Hypothalamus (tissue), 51 donors: ENCODE data around the gene CA5A.
"Not testable (repeated sequence)": the region's sequence is repeated elsewhere in the genome, so short reads cannot be mapped to it uniquely, and the experiment has no call there.

Experiments used
- DNase-seq, 51 donors: peaks; one replicate each; lab custom pipeline; 2025; lab: John Stamatoyannopoulos, UW

CA5A gene

DNA sequence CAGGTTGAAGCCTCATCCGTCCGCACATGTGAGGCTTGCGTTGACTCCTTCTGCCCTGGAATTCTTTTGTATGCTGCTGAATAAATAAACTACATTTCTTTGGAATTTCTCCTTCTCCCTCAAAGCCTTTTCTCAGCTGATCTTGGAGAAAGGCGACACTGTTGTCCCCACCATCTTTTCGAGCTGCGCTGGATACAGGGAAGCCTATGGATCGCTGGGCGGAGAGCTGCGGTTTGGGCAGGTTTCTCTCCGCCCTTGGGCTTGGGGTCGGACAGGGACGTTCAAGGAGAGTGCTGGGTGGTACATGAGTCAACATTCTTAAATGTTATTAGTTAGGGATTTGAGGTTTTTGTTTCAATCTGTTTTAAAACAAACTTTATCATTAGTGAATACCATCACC, 35.8 kb downstream of the CA5A start:
- DNase-seq = not testable (repeated sequence)

DNA sequence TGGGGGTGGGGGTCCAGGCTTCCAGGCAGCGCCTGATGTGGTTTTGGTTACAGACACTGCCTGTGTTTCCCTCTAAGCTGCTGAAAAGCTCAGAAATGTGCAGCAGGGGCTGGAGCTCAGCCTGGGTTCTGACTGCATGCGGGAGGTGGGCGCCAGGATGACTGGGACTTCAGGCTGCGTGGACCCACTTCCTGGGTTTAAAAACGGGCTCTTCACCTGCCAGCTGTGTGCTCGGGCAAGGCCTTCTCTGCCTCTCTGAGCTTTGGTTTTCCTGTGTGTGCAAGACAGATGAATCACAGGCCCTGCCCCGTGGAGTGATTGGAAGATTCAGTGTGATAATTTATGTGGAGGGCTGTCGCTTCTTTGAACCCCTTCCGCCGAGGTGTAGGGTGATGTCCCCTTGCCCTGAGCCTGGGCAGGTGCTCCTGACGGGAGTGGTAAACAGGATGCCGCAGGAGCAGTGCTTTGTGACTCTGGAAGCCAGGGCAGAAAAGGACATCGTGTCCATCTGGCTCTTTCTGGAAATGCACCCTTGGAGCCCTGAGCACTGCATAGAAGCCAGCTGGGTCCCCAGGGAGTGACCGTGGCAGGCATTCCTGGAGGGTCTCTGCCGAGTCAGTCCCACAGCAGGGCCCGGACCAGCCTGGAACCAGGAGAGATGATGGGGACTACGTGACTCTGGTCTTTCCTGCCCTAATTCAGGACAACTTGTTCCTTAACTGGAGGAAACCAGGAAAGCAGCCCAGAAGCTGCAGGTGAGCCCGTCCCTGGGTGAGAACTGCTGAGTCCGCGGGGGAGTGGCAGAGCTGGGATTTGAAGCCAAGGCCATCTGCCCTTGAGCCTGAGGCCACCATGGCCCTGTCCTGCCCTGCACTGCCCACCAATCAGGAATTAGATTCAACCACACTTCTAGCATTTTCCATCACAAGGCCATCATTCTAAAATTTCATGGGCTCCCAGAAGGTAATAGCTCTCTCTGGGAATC, 38.5 kb downstream of the CA5A start:
- DNase-seq = no peak

DNA sequence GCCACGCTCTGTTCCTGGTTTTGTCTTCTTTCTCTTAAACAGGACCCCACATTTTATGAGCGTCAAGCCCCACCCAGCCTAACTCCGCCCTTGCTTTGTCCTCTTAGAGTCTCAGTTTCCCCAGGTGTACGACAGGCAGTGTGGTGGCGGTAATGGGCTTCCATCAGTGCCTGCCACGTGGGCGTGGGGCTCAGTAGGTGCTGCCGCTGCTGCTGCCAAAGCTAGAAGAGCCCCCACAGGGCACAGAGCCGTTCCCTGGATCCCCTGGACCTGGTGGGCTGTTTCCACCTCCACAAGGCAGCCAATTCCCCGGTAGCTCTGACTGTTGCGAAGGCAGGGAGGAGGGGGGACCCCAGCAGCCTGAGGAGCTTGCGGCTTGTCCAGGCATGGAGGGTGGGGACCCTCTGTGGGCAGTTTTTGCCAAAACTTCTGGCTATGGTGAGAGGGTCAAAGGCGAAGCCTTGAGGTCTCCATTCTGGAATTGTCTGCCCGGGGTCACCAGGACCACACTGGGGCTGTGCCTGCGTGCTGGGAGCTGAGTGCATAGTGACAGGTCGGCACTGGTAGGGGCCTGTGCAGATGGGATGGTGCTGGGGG, 39.3 kb downstream of the CA5A start:
- DNase-seq = not testable (repeated sequence)

DNA sequence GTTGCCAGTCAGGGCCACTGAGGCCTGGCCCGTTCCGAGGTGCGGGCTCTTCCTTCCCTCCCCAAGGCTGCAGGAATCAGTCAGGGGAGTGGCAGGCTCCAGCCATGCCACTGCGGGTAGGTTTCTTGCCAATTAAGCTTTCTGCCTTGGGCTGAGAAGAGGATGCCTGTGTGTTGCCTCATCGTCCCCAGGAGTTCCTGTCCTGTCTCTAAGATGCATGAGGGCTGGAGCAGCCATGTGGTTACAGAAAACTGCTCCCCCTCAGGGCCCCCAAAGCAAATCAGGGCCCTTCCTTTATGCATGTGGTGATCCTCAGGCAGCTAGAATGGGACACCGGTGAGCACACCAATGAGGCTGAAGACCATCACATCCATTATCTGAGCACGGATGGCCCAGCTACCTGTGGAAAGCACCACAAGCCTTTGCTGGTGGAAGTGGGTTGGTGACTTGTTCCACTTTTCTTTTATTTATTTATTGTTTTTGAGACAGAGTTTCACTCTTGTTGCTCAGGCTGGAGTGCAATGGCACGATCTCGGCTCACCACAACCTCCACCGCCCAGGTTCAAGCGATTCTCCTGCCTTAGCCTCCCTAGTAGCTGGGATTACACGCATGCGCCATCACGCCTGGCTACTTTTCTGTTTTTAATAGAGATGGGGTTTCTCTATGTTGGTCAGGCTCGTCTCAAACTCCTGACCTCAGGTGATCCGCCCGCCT, 40.0 kb downstream of the CA5A start:
- peak in 4 of 51 donors; percentile 5 to 62 (median 30) for DNase-seq

DNA sequence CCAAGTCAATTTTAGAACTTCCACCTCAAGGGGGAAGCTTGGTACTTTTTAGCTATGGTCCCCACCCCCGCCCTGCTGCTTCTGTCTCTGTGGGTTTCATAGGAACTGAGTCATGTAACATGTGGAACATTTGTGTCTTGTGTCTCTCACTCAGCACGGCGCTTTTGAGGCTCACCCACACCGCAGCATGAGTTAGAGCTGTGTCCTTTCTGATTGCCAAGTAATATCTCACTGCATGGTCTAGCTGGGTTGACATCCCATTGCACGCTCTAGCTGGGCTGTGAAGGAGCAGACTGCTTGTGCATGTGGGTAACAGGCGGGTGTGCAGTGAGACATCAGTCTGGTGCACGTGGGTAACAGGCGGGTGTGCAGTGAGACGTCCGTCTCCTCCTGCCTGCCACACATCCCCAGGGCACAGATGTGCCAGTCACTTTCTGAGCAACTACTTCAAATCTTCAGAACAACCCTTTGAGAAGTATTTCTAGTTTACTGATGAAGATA, 40.6 kb downstream of the CA5A start:
- peak in 17 of 51 donors; percentile 9 to 78 (median 25) for DNase-seq

DNA sequence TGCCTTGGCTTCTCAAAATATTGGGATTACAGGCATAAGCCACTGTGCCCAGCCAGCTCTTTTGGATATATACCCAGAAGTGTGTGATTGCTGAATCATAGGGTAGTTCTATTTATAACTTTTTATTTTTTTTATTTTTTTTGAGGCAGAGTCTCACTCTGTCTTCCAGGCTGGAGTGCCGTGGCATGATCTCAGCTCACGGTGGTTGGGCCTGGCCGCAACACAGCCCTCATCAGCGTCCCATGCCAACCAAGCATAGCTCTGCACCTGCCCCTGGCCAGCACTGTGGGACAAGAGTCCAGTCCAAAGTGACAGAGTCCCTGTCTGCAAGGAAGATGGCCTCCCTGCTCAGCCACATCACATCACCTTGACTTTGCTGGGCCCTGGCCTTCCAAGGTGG, 42.3 kb downstream of the CA5A start:
- not testable (repeated sequence) for DNase-seq

DNA sequence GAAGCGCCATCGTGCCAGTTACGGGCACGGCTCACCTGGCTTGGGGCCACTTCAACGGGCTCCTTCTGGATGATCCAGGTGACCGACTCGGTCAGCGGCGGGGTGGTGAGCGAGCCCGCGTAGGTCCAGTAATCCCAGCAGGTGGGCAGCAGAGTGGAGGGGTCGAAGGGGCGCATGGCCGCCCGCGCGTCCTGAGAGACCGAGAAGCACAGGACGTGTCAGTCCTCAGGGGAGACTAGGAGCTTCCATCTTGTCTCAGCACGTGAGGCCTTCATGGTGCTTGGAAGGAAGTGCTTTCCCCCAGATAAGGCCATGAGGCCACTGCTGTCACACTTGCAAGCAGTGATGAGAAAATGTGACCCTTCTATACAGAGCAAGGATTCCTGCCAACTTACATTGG, 44.6 kb downstream of the CA5A start:
- DNase-seq = no peak

DNA sequence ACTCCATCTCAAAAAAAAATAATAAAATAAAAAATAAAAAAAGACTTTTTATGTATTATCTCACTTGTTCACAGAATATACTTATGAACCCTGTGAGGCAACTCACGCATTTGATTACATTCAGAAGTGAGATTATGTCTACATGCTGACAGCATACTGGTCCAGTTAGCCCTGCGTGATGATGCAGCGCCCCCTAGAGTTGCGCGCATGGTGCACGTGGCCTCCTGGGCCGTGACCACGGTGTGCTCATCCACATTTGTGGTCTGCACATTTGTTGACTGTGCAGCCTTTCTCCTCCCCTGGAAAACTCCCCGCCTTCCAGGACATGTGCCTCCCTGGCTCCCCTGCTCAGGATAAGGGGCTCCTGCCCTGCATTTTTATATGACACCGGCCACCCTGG, 46.6 kb downstream of the CA5A start:
- not testable (repeated sequence) for DNase-seq

DNA sequence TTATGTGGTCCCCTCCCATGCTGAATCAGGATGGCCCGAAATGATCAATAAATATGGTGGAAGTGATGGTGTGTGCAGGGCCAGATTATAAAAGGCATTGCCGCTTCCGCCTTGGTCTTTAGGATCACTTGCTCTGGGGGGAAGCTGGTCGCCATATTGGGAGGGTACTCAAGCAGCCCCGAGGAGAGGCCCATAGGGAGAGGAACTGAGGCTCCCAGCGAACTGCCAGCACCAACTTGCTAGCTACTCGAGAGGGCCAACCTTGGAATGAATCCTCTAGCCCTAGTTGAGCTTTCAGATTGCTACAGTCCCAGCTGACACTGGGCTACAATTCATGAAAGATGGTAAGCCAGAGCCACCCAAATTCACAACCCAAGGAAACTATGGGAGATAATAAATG, 48.0 kb downstream of the CA5A start:
- DNase-seq = not testable (repeated sequence)

DNA sequence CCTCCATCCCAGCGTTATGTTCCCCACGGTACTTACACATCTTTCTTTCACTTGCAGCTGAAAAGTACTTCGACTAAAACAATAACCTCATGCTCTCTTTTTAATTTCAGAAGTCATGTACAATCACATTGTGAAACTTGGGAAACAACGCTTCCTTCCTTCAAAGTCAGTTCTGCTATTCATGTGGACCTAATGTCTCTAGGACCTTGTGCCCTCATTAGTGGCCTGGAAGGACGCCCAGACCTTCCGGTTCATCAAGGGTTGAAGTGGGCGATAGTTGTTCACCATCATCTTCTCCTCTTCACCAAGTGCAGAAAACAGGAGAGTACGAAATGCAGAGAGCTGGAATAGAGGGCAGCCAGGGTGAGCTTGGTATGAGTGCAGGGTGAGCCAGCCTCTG, 48.4 kb downstream of the CA5A start:
- DNase-seq = not testable (repeated sequence)

DNA sequence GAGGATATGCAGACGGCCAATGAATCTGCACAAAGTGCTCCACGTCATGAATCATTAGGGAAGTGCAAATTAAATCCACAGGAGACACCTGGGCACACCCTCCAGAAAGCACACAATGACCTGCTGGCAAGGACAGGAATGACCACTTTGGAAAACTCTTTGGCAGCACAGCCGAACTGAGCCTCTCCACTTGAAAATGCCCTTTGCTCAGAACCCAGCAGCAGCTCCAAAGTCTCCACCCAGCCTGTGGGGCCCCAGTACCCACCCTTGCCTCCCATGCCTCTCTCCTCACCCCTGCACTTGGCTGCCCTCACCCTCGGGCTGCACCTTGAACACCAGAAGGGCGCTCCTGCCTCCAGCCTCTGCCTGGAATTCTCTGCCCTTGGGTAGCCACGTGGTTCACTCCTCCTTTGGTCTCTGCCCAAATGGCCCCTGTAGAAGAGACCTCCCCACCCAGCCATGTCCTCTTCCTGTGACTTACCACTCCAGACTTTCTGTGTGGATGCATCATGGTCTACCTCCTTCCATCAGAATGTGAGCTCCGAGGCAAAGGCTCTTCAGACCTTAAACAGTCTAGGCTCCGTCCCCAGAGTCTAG, 50.9 kb downstream of the CA5A start:
- DNase-seq = not testable (repeated sequence)

DNA sequence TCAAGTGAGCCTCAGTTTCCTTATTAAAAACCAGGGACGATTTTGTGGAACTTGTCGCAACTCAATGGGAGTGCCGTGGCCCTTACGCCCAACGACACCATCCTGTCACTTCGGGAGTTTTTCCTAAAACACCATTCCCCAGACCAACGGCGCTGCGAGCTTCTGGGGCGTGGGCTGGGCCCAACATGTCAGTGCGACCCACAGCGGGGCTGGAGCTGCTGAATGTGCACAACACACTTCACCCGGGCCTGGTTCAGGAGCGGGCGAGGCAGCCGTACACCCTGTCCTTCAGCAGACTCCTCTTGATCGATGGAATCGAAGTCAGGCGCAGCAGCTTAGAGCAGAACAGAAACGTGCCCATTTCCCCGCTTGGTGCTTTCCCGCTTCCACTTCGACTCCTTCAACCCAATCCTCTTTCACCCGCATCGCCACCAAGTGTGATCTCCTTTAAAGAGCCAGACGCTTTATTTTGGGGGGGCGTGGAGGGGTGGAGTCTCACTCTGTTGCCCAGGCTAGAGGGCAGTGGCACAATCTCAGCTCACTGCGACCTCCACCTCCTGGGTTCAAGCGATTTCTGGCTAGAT, 53.8 kb downstream of the CA5A start:
- DNase-seq = no peak

DNA sequence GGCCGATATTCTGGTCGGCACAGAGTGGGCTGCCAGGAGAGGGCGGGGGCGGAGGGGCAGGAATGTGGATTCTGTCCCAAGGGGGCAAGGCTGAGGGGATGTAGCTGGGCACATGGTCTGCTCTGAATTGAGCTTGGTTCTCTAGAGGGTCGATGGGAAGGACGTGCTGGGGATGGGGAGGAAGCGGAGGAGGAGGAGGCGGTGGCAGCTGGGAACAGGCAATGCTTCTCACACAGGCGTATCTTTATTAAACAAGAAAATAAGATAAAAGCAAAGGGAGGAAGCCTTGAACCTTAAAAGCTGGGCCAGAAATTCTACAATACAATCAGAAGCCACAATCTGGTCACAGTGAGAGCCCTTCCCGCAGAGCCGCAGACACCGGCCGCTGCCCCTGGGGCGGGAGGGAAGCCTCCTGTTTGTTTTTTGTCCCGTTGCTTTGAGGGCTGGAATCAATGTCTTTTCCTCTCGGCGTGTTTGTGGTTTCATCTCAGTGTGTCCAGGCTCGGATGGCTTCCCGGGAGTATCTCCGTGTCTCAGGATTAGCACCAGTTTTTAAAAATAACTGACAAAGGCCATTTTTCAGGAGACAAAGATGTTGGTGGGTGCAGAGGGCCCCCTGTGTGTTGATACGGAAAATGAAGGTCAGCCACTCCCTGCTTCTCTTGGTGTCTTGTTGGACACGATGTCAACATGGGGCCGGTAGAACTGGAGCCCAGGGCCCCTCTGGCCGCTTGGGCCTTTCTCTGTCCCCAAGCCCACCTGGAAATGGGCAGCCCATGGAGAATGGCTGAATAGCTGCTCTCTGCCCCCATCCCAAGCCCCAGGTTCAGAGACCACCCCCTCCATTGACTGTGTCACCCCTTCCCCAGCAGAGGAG, 54.8 kb downstream of the CA5A start:
- DNase-seq = no peak

DNA sequence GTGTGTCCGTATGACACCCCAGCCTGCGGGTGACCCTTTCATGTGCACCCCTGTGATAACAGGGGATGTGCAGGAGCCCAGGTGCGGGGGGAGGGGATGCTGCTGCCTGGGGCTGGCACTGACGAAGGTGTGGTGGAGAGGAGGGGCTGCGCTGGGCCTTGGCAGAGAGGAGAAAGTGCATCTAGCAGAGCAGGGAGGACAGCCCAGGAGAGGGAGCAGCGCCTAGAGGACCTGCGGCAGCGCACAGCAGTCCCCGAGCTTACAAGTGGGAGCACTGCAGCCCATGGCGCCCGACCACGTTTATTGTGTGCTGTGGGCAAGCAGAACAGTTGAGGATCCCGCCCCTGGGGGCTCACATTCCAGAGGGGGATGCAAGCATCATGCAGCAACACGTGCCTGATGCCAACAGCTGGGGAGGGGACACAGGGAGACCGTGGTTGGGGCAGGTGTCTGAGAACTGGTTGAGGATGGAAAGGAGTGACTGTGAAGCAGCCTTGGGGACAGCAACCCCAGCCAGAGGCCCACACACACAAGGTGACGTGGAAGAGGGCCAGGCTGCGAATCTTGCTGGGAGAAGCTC, 56.1 kb downstream of the CA5A start:
- no peak for DNase-seq

DNA sequence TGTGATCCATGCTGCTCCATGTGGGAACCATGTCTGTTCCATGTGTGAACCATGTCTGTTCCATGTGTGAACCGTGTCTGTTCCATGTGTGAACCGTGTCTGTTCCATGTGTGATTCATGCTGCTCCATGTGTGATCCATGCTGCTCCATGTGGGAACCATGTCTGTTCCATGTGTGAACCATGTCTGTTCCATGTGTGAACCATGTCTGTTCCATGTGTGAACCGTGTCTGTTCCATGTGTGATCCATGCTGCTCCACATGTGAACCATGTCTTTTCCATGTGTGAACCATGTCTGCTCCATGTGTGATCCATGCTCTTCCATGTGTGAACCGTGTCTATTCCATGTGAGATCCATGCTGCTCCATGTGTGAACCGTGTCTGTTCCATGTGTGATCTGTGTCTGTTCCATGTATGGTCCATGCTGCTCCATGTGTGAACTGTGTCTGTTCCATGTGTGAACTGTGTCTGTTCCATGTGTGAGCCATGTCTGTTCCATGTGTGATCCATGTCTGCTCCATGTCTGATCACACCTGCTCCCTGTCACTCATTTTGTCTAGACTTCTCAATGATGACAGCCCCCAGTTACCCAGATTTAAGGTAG, 56.8 kb downstream of the CA5A start:
- not testable (repeated sequence) for DNase-seq

DNA sequence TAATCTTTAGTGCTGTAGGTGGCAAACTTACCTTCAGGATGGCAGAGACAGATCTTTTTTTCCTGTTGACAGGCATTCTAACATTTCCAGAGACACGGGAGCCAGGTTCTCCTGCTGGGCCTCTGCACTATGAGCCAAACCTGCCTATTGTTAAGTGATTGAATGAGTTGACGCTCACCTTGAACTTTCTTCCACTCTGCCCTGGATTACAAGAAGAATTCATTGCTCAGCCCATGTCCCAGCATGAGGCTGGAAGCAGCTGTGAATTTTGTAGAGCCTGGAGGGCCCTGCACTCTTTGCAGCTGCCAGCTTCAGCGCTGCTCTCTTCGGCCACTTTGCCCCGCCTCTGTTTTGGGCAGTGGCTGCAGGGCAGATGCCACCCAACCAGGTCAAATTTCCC, 57.6 kb downstream of the CA5A start:
- DNase-seq = no peak

DNA sequence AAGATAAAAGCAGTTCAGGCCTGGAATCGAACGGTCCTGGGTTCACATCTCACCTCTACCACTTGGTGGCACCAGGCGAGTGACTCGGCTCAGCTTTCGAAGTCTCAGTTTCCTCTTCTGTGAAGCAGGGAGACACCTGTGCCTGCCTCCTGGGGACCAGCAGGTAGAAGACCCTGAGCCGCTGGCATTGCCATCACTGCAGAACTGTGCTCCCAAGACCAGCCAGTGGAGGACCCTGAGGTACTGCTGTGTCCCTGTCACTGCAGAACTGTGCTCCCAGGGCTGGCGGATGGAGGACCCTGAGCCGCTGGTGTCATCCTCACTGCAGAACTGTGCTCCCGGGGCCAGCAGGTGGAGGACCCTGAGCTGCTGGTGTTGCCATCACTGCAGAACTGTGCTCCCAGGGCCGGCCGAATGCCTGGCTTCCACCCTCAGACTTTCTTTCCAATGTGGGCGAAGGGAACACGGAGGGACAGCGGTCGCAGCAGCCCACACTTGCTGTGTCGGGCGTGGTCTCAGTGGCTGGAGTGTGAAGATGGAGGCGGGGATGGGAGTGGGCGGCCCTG, 58.3 kb downstream of the CA5A start:
- DNase-seq = no peak
